GM19025 (cell line): ENCODE data around the gene PLCB3.
A peak's percentile ranks its signal among the peaks of the same experiment; 100 is the strongest.

Experiments used
- ATAC-seq: cut with Tn5 transposase; IDR thresholded peaks from one replicate; pipeline ENCODE4 v1.9.1; 2021; ENCODE audit warnings: mild to moderate bottlenecking, low read depth, moderate library complexity; ENCODE audit not compliant: unreplicated experiment

PLCB3 gene

DNA sequence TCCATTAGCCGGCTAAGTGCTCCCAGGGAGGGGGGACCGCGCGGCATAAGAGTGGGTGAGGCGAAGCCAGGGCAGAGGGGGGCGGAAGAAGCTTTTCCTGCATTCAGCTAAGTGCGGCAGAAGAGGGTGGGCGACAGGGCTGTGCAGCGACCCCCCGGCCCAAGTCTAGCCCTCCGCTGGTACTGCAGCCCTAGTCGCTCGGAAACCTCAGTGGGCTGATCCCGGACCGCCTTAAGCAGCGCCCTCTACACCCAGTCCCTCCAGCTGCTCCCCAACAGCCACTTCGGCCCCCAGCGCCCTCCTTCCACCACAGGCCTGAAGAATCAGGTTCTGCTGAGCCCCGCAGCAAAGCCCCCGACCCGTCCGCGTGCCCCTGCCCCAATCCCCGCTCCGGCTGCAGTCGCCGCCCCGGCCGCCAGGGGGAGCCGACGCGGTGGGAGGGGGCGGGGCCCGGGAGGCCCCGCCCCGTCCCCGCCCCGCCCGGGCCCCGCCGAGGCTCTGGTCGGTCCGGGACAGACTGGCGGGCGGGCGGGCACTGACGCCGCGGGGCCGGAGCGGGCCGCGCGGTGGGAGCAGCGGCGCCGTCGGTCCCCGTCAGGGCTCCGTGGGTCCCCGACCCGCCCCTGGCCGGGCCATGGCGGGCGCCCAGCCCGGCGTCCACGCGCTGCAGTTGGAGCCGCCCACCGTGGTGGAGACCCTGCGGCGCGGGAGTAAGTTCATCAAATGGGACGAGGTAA lies at the start of gene PLCB3:
Gene PLCB3, plus strand, starts transcription at position 515 of the 737 bp plus-strand sequence. Its CDS starts 120 bp downstream, at position 635.
- peak; percentile 50 for ATAC-seq

DNA sequence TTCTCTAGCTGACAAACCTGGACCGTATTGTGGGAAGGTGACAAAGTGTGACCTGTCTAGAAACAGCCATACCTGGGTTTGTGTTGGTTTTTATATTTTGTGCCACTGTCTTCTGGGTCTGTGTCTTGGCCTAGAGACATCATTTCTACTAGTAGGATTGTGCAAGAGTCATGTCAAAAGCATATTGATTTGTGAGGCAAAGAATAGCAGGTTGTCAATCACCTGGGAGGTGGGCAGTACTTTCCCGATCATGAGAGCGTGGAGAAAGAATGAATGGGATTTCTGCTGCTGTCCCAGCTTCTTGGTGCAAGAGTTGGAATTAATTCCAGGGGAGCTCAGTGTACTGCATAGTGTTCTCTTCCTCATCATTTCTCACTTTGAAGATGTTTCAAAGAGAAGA lies 49.8 kb upstream of the PLCB3 start:
- no peak for ATAC-seq

DNA sequence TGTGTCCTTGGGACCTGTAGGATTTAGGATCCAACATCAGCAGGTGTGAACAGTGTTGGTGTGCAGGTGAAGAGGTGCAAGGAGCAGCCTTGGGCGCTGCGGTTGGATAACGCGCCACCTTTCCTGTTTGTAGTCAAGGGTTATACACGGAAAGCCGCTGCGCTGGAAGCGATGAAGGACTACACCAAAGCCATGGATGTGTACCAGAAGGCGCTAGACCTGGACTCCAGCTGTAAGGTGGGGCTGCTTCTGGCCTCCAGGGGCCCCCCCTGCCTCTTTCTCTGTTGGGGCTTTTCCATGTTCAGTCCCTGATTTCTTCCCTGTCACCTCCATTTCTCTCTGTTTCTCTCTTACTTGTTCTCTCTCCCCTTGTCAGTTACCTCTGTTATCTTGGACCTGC lies 48.3 kb upstream of the PLCB3 start:
- no peak for ATAC-seq

DNA sequence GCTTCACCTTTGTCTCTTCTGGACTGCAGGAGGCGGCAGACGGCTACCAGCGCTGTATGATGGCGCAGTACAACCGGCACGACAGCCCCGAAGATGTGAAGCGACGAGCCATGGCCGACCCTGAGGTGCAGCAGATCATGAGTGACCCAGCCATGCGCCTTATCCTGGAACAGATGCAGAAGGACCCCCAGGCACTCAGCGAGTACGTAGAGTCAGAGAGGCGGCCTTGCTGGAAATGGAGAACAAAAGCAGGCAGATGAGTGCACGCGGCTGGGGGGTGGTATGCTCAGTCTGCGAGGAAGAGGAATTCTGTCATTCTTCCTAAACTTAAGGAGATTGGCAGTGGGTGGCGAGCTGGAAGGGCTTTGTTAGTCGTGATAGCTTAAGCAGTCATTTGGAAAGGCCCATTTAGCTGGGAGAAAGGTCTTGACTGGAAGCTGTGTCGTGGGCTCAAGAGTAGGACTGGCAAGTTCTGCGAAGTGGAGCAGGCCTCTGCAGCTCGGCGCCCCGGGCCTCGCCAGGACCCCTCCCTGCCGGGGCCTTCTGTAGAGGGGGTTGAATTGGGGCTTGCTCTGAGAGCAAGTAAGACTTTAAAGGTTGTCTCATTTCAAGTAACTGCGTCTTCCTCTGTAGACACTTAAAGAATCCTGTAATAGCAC lies 47.8 kb upstream of the PLCB3 start:
- no peak for ATAC-seq

DNA sequence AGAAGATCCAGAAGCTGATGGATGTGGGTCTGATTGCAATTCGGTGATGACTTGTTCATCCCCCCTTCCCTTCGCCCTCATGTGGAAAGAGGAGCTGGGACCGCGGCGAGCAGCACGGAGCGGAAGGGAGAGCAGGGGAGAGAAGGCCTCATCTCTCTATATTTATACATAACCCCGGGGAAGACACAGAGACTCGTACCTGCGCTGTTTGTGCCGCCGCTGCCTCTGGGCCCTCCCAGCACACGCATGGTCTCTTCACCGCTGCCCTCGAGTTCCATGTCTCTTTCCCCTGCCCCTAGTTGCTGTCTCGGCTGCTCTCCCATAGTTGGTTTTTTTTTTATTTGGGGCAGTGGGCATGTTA lies 47.3 kb upstream of the PLCB3 start:
- no peak for ATAC-seq

DNA sequence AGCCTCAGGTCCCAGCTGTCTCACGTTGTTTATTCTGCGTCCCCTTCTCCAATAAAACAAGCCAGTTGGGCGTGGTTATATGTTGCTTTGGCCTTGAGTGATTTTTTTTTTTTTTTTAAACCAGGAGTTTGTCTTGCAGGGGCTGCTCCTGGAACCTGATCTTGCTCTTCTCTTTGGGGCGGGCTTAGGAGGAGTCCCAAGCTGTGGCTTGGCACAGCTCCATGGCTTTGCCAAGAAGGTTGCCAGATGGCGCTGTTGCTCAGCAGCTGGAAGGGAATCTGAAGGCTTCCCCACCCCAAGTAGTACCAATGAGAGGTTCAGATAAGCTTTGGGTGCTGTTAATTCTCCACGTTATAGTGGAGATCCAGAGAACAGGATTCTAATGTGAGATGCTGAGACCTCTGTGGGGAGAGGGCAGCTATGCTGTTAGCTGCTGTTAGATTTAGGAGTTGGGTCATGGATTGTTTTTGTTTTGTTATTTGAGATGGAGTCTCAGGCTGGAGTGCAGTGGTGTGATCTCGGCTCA lies 46.8 kb upstream of the PLCB3 start:
- ATAC-seq = no peak

DNA sequence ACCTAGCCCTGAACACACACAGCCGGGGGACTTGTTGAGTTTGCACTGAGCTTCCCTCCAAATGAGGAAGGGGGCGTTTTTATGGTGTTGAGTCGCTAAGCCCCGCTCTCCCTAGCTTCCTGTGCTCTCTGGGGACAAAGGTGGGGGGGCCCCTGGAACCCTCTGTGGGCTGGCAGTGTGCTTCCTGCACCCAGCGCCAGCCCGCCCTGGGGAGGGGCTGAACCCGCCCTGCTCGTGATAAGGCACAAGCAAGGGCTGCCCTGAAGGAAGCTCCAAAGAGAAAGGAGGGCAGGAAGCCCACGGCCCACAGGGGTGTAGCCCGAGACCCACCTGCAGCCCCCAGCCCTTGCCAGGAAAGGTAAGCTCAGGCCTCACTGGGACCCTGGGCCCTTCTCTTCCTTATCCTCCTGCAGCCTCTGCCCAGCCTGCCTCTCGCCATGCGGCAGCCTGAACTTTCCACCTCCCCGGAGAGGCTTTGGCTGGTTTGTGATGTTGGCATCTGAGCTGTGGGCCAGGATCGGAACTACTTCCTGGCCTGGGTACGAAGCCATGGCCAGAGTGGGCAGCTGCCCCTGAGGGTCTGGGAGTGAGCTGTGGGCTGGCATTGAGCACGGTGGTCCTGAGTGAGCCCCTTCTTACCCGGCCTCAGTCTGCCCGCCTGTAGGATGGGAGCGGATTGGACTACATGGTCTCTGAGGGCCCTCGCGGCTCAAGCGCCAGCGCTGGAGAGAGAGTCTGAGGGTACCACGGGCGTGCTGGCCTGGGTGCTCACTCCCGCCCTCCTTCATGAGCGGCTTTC lies 44.7 kb upstream of the PLCB3 start, which contains the start of gene FERMT3:
Gene FERMT3, plus strand, starts transcription at position 265 of the 799 bp plus-strand sequence. CDS start 644 bp downstream, outside the sequence.
- ATAC-seq = peak; percentile 47

DNA sequence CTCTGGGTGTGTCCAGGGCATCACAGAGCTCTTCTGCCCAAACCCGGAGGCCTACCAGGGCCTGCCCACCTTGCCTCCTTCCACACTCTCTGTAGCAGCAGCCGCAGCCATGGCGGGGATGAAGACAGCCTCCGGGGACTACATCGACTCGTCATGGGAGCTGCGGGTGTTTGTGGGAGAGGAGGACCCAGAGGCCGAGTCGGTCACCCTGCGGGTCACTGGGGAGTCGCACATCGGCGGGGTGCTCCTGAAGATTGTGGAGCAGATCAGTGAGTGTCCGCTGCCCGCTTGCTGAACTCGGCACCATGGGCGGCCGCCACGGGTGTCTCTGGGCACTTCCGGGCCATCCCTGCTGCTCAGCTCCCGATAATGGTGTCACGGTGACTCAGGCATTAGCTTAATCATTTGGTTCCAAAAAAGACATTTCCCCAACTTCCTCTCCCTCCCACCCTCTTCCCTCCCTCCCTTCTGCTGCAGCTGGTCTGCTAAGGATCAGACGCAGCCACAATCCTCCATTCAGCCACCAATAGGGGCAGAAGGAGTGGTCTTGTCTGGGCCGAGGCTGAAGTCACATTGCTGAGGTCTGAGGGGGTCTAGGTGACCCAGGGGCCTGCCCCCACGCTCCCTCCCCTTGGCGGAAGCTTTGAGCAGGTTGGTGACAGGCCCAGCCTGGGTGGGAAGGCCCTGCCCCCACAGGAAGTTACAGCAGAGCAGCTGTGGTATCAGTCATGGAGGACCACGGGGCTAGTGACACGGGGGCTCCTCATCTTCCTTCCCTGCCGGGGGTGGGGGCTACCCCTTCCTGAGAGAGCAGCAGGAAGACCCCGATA lies 43.9 kb upstream of the PLCB3 start:
- ATAC-seq = peak; percentile 48

DNA sequence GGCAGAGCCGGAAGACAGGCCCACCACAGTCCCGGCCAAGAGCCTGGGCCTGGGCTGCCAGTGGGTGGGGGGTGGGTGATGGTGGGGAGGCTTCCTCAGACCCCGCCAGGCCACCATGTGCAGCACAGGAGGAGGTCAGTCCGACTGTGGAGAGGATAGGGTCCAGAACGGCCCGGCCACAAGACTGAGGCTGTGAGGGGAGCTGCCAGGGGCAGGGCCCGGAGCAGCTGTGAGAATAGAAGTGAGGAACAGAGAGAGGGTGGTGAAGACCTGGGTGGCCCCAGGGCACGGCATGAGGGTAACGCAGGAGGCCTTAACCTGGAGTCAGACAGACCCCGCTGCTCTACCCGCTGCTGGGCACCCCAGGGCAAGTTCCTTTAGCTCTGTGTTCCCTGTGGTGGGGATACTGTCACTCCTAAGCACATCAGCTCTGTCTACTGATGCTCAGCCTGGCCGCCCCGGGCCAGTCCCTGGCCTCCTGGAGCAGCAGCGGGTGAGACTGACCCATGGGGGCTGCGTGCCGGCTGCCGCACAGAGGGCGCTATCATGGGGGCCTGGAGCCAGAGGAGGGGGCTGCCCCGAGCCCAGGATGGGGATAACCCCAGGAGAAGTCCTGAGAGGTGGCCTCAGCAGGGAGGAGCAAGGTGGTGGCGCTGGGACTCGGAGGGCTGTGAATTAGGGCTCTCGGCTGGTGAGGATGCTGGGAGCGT lies 43.1 kb upstream of the PLCB3 start:
- no peak for ATAC-seq

DNA sequence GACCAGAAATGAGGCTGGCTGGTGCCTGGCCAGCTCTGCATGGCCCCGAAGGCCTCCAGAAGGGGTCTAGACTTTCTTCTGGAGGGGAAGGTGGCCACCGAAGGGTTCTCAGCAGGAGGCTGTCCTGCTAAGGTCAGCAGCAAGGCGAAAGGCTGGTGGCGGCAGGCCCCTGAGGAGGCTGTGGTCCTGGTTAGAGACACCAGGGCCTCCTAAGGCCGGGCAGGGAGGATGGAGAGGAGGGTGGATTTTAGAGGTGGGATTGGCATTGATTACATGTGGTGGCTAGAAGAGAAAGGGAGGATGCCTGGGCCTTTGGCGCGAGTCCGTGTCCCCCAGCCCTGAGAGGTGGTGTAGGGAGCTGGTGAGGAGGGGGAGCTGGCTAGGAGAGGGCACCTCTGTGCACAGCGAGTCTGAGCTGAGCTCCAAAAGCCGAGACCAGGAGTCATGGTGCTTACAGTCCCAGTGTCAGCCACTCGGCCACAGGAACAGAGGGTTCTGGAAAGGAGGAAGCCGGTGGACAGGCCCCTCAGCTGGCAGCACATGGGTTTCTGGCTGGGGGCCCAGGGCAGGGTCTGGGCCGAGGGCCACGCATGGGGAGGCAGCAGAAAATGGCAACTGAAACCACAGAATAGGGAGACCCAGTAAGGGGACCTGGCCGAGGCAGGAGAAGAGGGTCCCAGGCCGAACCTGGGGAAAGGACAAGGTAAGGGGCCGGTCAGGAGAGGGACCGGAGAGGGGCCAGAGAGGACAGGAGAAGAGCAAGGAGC lies 42.4 kb upstream of the PLCB3 start:
- ATAC-seq = no peak

DNA sequence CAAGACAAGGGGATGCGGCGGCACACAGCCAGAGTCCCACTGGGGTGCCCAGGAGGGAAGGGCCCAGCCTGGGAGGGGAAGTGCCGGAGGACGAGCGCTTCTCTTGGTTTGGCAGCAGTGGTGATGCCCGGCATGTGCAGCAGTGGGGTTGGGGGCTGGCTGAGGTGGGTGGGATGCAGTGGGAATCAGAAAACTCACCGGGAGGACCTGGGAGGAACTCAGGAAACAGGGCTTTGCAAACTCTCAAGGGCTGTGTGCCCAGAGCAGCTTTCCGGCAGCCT lies 41.8 kb upstream of the PLCB3 start:
- ATAC-seq = no peak

DNA sequence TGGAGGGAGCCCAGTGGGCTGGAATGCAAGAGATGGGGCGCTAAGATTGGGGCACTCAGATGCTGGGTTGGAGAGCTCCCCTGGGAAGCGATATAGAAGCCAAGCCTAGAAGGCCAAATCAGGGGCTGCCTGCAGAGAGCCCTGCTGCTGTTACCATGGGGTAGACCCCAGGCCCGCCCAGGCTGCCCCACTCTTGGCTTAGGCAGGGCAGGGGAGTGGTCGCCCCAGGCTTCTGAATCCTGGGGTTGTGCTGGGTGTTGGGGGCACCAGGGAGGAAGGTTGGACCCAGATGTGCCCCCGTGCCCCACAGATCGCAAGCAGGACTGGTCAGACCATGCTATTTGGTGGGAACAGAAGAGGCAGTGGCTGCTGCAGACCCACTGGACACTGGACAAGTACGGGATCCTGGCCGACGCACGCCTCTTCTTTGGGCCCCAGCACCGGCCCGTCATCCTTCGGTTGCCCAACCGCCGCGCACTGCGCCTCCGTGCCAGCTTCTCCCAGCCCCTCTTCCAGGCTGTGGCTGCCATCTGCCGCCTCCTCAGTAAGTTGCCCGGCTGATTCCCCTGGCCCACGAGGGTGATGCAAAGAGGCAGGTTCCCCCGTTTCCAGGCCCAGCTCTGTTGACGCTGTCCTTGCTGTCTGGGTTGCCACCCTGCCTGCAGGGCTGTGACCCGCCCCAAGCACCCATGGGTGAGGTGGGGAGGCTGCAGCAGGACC lies 40.9 kb upstream of the PLCB3 start:
- ATAC-seq = no peak

DNA sequence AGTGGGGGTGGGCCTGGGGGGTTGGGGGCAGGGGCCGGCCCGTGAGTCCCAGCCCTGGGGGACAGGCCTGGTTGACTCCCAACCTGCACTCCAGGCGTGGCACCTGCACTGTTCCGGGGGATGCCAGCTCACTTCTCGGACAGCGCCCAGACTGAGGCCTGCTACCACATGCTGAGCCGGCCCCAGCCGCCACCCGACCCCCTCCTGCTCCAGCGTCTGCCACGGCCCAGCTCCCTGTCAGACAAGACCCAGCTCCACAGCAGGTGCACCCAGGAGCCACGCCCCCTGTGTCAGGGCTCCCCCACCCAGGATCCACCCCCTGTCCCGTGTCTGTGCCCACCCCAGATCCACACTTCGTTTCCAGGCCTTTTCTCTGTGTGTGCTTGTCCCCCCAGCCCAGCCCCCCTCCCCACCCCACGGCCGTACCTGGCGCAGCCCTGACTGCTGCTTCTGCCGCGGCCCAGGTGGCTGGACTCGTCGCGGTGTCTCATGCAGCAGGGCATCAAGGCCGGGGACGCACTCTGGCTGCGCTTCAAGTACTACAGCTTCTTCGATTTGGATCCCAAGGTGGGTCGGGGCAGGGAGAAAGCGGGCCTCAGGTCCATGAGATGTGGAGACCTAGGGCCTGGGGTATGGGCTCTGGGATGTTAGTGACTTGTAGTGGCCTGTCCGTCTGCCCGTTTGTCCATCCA lies 40.0 kb upstream of the PLCB3 start:
- ATAC-seq = no peak

DNA sequence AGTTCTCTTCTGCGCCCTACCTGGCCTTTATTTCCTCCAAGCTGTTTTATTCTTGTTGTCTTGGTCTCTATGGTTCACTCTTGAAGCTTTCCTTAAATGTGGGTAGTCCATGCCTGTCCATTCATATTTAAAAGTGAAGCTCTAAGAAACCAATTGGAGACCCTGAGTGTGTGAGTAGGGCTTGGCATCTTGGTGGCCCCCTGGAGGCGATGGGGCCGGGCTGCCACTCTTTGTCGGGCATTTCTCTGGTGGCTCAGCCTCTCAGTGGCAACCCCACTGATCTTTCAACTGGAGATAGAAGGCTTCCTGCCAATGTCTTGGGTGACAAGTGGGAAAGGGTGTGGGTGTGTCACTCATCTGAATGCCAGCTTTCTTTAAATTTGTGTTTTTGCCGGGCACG lies 34.5 kb upstream of the PLCB3 start:
- no peak for ATAC-seq

DNA sequence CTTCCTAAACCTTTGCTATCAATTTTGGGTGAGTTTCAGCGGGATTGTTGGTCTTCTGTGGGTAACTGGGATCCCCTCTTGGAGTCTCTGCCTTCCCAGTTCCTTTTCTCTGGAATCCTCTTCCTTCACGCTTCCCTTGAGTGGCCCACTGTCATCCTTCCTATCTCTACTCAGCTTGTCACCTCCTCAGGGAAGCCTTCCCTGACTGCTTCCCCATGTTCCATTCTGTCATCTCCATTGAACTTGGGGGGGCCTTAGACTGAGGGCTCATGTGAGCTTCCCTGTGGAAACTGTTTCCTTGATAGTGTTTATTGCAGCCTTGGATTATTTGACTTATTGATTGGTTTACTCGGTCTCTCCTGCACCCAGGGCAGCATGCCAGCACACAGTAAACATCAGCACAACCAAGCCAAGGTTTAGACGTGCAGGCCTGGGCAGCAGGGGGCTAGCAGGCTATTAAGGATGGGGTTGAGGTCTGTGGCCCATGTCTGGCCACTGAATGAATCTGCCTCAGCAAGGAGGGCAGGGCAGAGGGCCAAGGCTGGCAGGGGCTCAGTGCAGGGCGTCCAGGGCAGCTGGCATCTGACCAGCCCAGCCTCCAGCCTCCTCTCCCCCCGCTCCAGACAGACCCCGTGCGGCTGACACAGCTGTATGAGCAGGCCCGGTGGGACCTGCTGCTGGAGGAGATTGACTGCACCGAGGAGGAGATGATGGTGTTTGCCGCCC lies 32.5 kb upstream of the PLCB3 start:
- no peak for ATAC-seq

DNA sequence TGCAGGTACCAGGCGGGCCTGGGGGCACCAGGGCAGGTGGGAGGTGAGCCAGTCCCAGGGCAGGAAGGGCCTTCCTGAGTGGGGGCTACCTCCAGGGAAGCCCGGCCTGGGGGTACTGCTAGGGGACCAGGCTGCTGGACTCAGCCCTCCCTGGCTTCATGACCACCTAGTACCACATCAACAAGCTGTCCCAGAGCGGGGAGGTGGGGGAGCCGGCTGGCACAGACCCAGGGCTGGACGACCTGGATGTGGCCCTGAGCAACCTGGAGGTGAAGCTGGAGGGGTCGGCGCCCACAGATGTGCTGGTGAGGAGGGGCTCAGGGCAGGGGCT lies 32.0 kb upstream of the PLCB3 start:
- ATAC-seq = no peak

DNA sequence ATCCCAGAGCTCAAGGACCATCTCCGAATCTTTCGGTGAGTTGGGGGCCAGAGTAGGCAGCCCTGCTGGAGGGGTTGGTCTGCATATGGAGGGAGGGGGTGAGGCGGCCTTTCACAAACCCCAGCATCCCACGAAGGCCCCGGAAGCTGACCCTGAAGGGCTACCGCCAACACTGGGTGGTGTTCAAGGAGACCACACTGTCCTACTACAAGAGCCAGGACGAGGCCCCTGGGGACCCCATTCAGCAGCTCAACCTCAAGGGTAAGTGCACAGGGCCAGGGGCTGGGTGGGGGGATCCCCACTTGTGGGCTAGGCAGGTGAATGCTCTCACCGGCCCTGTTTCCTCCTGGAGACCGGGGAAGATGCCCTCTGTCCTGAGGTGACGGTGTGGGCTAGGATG lies 31.6 kb upstream of the PLCB3 start:
- no peak for ATAC-seq
